ENCODE measurements around the gene ZNF774.
A peak's percentile ranks its signal among the peaks of the same experiment; 100 is the strongest.

The ZNF774 gene

DNA sequence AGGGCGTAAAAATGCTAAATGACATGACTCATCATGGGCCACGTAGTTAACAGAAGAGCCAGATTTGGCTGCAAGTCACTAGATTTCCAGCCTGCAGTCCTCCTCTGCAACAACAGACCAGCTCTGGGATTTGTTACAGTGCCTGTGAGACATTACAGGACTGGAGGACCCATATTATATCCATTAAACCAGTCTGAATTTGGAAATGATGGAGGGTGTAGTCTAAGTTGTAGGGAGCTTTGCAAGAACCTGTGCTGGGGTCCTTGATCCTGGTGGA lies 10.8 kb downstream of the ZNF774 start:
- Histone ChIP-seq H3K4me3 (ENCODE audit: low read depth, low read length) (no peak overlapping the region), H3K4me1 (ENCODE audit: control insufficient read depth, insufficient read depth, low read length) (no peaks in the 10 kb centered on the region), H3K27ac (ENCODE audit: extremely low read depth, low read depth, low read length) (no peak overlapping the region), H3K36me3 (ENCODE audit: control insufficient read depth in 2 of 2, insufficient read depth in 1 of 2, low read length in 2 of 2) (peaks cover 21 to 26% of the 10 kb centered on the region in 2 experiments; a peak in 2 of 3 replicates), H3K9me3 (ENCODE audit: control insufficient read depth, insufficient read depth, low read depth, low read length) (no peaks in the 10 kb centered on the region)
- TF ChIP-seq ZBTB17 (tag by site-specific recombination; IDR thresholded peaks at IDR 0.05) (peak; percentile 38; the same call in 1 of the 2 replicates), ZNF843 (tag by site-specific recombination; IDR thresholded peaks at IDR 0.05) (no peak)
- CTCF ChIA-PET, result interaction anchor here (0.6 to 5.5 kb wide), 16 partner anchors 9 to 569 kb away, joined by 3 to 82 read pairs (median 5); partner anchors contain the start of genes HDDC3 and ZNF774
- POLR2A ChIA-PET, result interaction anchor here (0.8 to 2.2 kb wide), 2 partner anchors 11 to 25 kb away, joined by 4 to 10 read pairs; partner anchors contain the start of genes IQGAP1 and ZNF774

DNA sequence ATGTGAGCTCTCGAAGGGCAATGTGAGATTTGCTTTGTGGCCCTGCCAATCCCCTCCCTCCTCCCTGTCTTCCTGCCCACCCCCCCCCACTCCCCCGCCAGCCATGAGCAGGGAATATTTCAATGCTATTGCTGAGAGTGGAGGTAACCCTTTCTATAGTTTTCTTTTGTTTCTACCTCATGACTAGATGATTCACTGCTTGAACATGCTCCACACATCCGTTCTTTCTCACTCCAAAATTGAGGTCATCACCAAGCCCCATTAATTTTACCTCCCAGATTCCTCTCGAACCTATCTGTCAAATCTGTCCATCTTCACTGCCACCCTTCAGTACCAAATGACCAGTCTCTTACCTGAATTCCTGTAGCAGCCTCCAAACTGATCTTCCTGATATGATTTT lies 12.2 kb downstream of the ZNF774 start:
- H3K4me1 ChIP-seq (ENCODE audit: control insufficient read depth, insufficient read depth, low read length), result no peaks in the 10 kb centered on the region
- peaks cover 14 to 22% of the 10 kb centered on the region in 2 experiments; a peak in 2 of 3 replicates for H3K36me3 ChIP-seq (ENCODE audit: control insufficient read depth in 2 of 2, insufficient read depth in 1 of 2, low read length in 2 of 2)
- no peak overlapping the region for H3K27ac ChIP-seq (ENCODE audit: extremely low read depth, low read depth, low read length)
- no peak overlapping the region for H3K4me3 ChIP-seq (ENCODE audit: low read depth, low read length)
- no peak for TF ChIP-seq ZBTB7A (tag by site-specific recombination; IDR thresholded peaks at IDR 0.05; ENCODE audit: low read depth)
- TF ChIP-seq, protein P1, sequence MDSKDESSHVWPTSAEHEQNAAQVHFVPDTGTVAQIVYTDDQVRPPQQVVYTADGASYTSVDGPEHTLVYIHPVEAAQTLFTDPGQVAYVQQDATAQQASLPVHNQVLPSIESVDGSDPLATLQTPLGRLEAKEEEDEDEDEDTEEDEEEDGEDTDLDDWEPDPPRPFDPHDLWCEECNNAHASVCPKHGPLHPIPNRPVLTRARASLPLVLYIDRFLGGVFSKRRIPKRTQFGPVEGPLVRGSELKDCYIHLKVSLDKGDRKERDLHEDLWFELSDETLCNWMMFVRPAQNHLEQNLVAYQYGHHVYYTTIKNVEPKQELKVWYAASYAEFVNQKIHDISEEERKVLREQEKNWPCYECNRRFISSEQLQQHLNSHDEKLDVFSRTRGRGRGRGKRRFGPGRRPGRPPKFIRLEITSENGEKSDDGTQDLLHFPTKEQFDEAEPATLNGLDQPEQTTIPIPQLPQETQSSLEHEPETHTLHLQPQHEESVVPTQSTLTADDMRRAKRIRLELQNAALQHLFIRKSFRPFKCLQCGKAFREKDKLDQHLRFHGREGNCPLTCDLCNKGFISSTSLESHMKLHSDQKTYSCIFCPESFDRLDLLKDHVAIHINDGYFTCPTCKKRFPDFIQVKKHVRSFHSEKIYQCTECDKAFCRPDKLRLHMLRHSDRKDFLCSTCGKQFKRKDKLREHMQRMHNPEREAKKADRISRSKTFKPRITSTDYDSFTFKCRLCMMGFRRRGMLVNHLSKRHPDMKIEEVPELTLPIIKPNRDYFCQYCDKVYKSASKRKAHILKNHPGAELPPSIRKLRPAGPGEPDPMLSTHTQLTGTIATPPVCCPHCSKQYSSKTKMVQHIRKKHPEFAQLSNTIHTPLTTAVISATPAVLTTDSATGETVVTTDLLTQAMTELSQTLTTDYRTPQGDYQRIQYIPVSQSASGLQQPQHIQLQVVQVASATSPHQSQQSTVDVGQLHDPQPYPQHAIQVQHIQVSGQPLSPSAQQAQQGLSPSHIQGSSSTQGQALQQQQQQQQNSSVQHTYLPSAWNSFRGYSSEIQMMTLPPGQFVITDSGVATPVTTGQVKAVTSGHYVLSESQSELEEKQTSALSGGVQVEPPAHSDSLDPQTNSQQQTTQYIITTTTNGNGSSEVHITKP (tag by site-specific recombination; IDR thresholded peaks at IDR 0.05), result no peak
- TF ChIP-seq ZFP3 (tag by site-specific recombination; IDR thresholded peaks at IDR 0.05; ENCODE audit: low read depth), result no peak
- no peak for TF ChIP-seq KLF7 (tag by site-specific recombination; IDR thresholded peaks at IDR 0.05; ENCODE audit: borderline replicate concordance)
- CTCF ChIA-PET, result interaction anchor here (0.6 to 5.5 kb wide), 4 partner anchors 31 to 154 kb away, joined by 3 to 82 read pairs (median 4); no protein-coding TSS in a partner anchor
- H3K9me3 ChIP-seq (ENCODE audit: control insufficient read depth, insufficient read depth, low read depth, low read length), result no peaks in the 10 kb centered on the region
- POLR2A ChIA-PET, result no interaction called here

DNA sequence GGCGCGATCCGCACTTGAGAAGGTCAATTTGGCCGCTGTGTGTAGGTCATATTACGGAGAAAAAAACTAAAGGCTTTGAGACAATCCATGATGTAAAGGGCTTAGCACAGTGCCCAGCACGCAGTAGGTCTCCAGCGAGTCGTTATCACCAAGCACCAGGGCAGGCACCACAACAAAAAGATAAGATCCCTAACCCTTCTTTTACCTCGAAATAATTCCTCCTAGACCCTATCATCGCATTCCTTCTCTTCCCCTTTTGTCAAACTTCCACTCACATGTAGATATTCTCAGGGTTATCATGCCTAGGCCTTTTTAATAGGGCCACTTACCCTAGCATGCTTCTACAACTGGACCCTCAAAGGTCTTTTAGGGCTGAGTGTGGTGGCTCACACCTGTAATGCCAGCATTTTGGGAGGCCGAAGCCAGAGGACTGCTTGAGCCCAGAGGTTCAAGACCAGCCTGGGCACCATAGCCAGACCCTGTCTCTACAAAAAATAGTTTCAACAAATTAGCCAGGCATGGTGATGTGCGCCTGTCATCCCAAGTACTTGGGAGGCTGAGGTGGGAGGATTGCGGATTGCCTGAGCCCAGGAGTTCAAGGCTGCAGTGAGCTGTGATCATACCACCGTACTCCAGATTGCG lies 13.5 kb downstream of the ZNF774 start:
- CTCF ChIA-PET, result interaction anchor here (0.9 to 3.5 kb wide), 2 partner anchors 45 to 117 kb away, joined by 3 to 22 read pairs; no protein-coding TSS in a partner anchor
- POLR2A ChIA-PET, result interaction anchor here (1.2 kb wide), 1 partner anchor 23 kb away, joined by 4 read pairs; the partner anchor contains the start of gene IQGAP1
- H3K4me1 ChIP-seq (ENCODE audit: control insufficient read depth, insufficient read depth, low read length), result no peaks in the 10 kb centered on the region
- TF ChIP-seq ZNF121 (tag by site-specific recombination; IDR thresholded peaks at IDR 0.05), result no peak
- TF ChIP-seq ZNF112 (tag by site-specific recombination; IDR thresholded peaks at IDR 0.05), result no peak
- TF ChIP-seq ZNF274 (IDR thresholded peaks at IDR 0.05; ENCODE audit: low read length), result no peak
- no peak for TF ChIP-seq ZNF274 (tag by site-specific recombination; IDR thresholded peaks at IDR 0.05; ENCODE audit: borderline replicate concordance)
- TF ChIP-seq ZNF843 (tag by site-specific recombination; IDR thresholded peaks at IDR 0.05), result no peak
- TF ChIP-seq ZNF223 (tag by site-specific recombination; IDR thresholded peaks at IDR 0.05), result no peak
- no peak for TF ChIP-seq ZNF76 (tag by site-specific recombination; IDR thresholded peaks at IDR 0.05; ENCODE audit: borderline replicate concordance, low read depth)
- peaks cover 4 to 11% of the 10 kb centered on the region in 2 experiments; a peak in 2 of 3 replicates for H3K36me3 ChIP-seq (ENCODE audit: control insufficient read depth in 2 of 2, insufficient read depth in 1 of 2, low read length in 2 of 2)
- H3K9me3 ChIP-seq (ENCODE audit: control insufficient read depth, insufficient read depth, low read depth, low read length), result no peaks in the 10 kb centered on the region
- H3K27ac ChIP-seq (ENCODE audit: extremely low read depth, low read depth, low read length), result no peak overlapping the region
- H3K4me3 ChIP-seq (ENCODE audit: low read depth, low read length), result no peak overlapping the region

DNA sequence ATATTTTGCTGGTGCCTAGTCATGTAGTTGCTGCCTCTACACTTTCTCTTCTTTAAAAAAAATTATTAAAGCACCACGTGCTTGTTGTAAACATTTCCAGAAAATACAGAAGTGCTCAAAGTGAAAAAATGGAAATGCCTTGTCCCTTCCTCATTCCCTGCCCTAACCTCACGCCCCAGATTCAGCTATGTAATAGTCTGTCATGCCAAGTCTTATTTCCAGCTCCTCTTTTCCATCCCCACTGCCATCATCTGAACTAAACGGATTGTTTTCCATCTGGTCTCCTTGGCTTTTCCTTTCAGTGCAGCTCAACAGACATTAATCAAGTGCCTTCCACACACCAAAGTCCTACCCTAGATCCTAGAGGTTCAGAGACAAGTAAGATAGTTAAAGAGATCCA lies 15.5 kb downstream of the ZNF774 start:
- H3K4me1 ChIP-seq (ENCODE audit: control insufficient read depth, insufficient read depth, low read length), result no peaks in the 10 kb centered on the region
- TF ChIP-seq HOXD13 (CRISPR knock-in tag; IDR thresholded peaks at IDR 0.05; ENCODE audit: borderline replicate concordance), result no peak
- TF ChIP-seq ZNF76 (tag by site-specific recombination; IDR thresholded peaks at IDR 0.05; ENCODE audit: borderline replicate concordance, low read depth), result no peak
- TF ChIP-seq, protein P2, sequence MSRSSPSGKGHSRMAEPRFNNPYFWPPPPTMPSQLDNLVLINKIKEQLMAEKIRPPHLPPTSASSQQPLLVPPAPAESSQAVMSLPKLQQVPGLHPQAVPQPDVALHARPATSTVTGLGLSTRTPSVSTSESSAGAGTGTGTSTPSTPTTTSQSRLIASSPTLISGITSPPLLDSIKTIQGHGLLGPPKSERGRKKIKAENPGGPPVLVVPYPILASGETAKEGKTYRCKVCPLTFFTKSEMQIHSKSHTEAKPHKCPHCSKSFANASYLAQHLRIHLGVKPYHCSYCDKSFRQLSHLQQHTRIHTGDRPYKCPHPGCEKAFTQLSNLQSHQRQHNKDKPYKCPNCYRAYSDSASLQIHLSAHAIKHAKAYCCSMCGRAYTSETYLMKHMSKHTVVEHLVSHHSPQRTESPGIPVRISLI (tag by site-specific recombination; IDR thresholded peaks at IDR 0.05), result no peak
- no peak for TF ChIP-seq ZNF785 (tag by site-specific recombination; IDR thresholded peaks at IDR 0.05)
- no peak for TF ChIP-seq SP7 (tag by site-specific recombination; IDR thresholded peaks at IDR 0.05)
- TF ChIP-seq ZNF2 (tag by site-specific recombination; IDR thresholded peaks at IDR 0.05), result no peak
- no peak for TF ChIP-seq SETDB1 (IDR thresholded peaks at IDR 0.05; ENCODE audit: insufficient read length, low read length)
- ChIA-PET CTCF (interaction anchor here (0.6 to 3.5 kb wide), 5 partner anchors 15 to 117 kb away, joined by 3 to 22 read pairs (median 5); no protein-coding TSS in a partner anchor), POLR2A (interaction anchor here (0.9 to 1.4 kb wide), 2 partner anchors 21 to 114 kb away, joined by 4 to 6 read pairs; partner anchors contain the start of gene IQGAP1)
- H3K9me3 ChIP-seq (ENCODE audit: control insufficient read depth, insufficient read depth, low read depth, low read length), result no peaks in the 10 kb centered on the region
- H3K27ac ChIP-seq (ENCODE audit: extremely low read depth, low read depth, low read length), result no peak overlapping the region
- no peak overlapping the region for H3K4me3 ChIP-seq (ENCODE audit: low read depth, low read length)
- peaks cover 0 to 2% of the 10 kb centered on the region in 2 experiments; a peak in 2 of 3 replicates for H3K36me3 ChIP-seq (ENCODE audit: control insufficient read depth in 2 of 2, insufficient read depth in 1 of 2, low read length in 2 of 2)
